GM23338 (cell line): ENCODE measurements around the gene COL6A1. TPM values are rescaled to one million over a fixed set of nuclear protein-coding genes. Genes with fewer than 3 reads are reported as not detected.

Experiments
- ATAC-seq: fragments of 200-7000 bp; cut with Tn5 transposase; 3 replicates; pipeline ENCODE4 v1.9.1; 2020
- DNase-seq: peaks from one replicate; pipeline ENCODE4 v3.0.0-alpha.2; 2015; ENCODE audit warnings: low spot score
- H2AFZ ChIP-seq: fragments of 200-600 bp; sonication (generic); 2 replicates; pipeline ENCODE4 v1.8.0; 2016; ENCODE audit warnings: antibody characterized with exemption, mild to moderate bottlenecking, moderate library complexity
- H3F3A ChIP-seq: fragments of 200-600 bp; sonication (generic); replicated peaks from 2 replicates; pipeline ENCODE4 v1.8.0; 2017; ENCODE audit warnings: antibody characterized with exemption, mixed run types, low read depth
- H3K27ac ChIP-seq: fragments of 200-600 bp; sonication (generic); 2 replicates; pipeline ENCODE4 v1.6.1; 2016; ENCODE audit warnings: low read depth
- H3K27me3 ChIP-seq: fragments of 200-600 bp; sonication (generic); 2 replicates; pipeline ENCODE4 v1.8.0; 2016; ENCODE audit warnings: mild to moderate bottlenecking, mixed run types, moderate library complexity; ENCODE audit not compliant: insufficient read depth
- H3K36me3 ChIP-seq: fragments of 200-600 bp; sonication (generic); 2 replicates; pipeline ENCODE4 v1.8.0; 2016; ENCODE audit warnings: mild to moderate bottlenecking; ENCODE audit not compliant: insufficient read depth
- H3K4me1 ChIP-seq: fragments of 200-600 bp; sonication (generic); 2 replicates; pipeline ENCODE4 v1.8.0; 2016; ENCODE audit warnings: mild to moderate bottlenecking, moderate library complexity; ENCODE audit not compliant: insufficient read depth
- H3K4me2 ChIP-seq: fragments of 200-600 bp; sonication (generic); 2 replicates; pipeline ENCODE4 v1.7.1; 2017; ENCODE audit warnings: mixed run types
- H3K4me3 ChIP-seq: fragments of 200-600 bp; sonication (generic); 2 replicates; pipeline ENCODE4 v1.6.1; 2016; ENCODE audit warnings: mixed run types
- H3K79me2 ChIP-seq: fragments of 200-600 bp; sonication (generic); replicated peaks from 2 replicates; pipeline ENCODE4 v1.8.0; 2017; ENCODE audit warnings: mild to moderate bottlenecking; ENCODE audit not compliant: insufficient read depth
- H3K9me2 ChIP-seq: fragments of 200-600 bp; sonication (generic); 2 replicates; pipeline ENCODE4 v1.8.0; 2017; ENCODE audit not compliant: insufficient read depth
- H4K20me1 ChIP-seq: fragments of 200-600 bp; sonication (generic); replicated peaks from 2 replicates; pipeline ENCODE4 v1.8.0; 2017; ENCODE audit warnings: mild to moderate bottlenecking; ENCODE audit not compliant: insufficient read depth
- H3K27ac Mint-ChIP-seq: 2 replicates; pipeline ENCODE4 v1.8.0; 2020; ENCODE audit warnings: inconsistent platforms, mild to moderate bottlenecking, moderate library complexity, mixed read lengths
- H3K27me3 Mint-ChIP-seq: 3 replicates; pipeline ENCODE4 v1.8.0; 2022; ENCODE audit warnings: low read depth, mild to moderate bottlenecking, moderate library complexity, mixed read lengths, inconsistent platforms; ENCODE audit not compliant: insufficient read depth, poor library complexity
- H3K36me3 Mint-ChIP-seq: 3 replicates; pipeline ENCODE4 v1.8.0; 2021; ENCODE audit warnings: low read depth, mild to moderate bottlenecking, inconsistent platforms, moderate library complexity, mixed read lengths
- H3K4me1 Mint-ChIP-seq: 3 replicates; pipeline ENCODE4 v1.8.0; 2020; ENCODE audit warnings: mild to moderate bottlenecking, inconsistent platforms, mixed read lengths
- H3K4me3 Mint-ChIP-seq: 3 replicates; pipeline ENCODE4 v1.8.0; 2021; ENCODE audit warnings: moderate library complexity, mild to moderate bottlenecking, inconsistent platforms, mixed read lengths
- H3K9me3 Mint-ChIP-seq: 3 replicates; pipeline ENCODE4 v1.8.0; 2020; ENCODE audit warnings: moderate library complexity, mild to moderate bottlenecking, inconsistent platforms, mixed read lengths
- CREB1 ChIP-seq: fragments of 250-450 bp; sonication (Bioruptor Pico); IDR thresholded peaks from 2 replicates; pipeline ENCODE4 v1.5.0; 2020; ENCODE audit warnings: low read depth, mild to moderate bottlenecking, moderate library complexity
- ETS1 ChIP-seq: IDR thresholded peaks from 2 replicates; pipeline ENCODE4 v1.6.1; 2016; ENCODE audit warnings: antibody characterized with exemption
- EZH2 ChIP-seq: fragments of 200-600 bp; sonication (generic); IDR thresholded peaks from one replicate; pipeline ENCODE4 v1.8.0; 2017; ENCODE audit warnings: antibody characterized with exemption, mild to moderate bottlenecking, low read depth; ENCODE audit not compliant: unreplicated experiment
- EZH2phosphoT487 ChIP-seq: fragments of 200-600 bp; sonication (generic); IDR thresholded peaks from one replicate; pipeline ENCODE4 v1.8.1; 2018; ENCODE audit warnings: antibody characterized with exemption; ENCODE audit not compliant: unreplicated experiment
- JUNB ChIP-seq: IDR thresholded peaks from one replicate; pipeline ENCODE4 v1.6.1; 2016; ENCODE audit warnings: antibody characterized with exemption; ENCODE audit not compliant: unreplicated experiment
- NANOG ChIP-seq: IDR thresholded peaks from 2 replicates; pipeline ENCODE4 v1.6.1; 2016; ENCODE audit warnings: antibody characterized with exemption, borderline replicate concordance
- POLR2AphosphoS5 ChIP-seq: IDR thresholded peaks from 2 replicates; pipeline ENCODE4 v1.6.1; 2016; ENCODE audit warnings: antibody characterized with exemption, low read depth
- REST ChIP-seq: IDR thresholded peaks from one replicate; pipeline ENCODE4 v1.6.1; 2018; ENCODE audit warnings: antibody characterized with exemption; ENCODE audit not compliant: unreplicated experiment
- STAT1 ChIP-seq: IDR thresholded peaks from one replicate; pipeline ENCODE4 v1.6.1; 2016; ENCODE audit warnings: antibody characterized with exemption; ENCODE audit not compliant: unreplicated experiment
- ZNF114 ChIP-seq: fragments of 250-450 bp; sonication (Bioruptor Pico); IDR thresholded peaks from 2 replicates; pipeline ENCODE4 v1.5.0; 2020; ENCODE audit warnings: mild to moderate bottlenecking, moderate library complexity
- ZNF331 ChIP-seq: fragments of 250-450 bp; sonication (Bioruptor Pico); IDR thresholded peaks from 2 replicates; pipeline ENCODE4 v1.5.0; 2020; ENCODE audit warnings: low read depth, mild to moderate bottlenecking, moderate library complexity
- polyA plus RNA-seq: library from polyadenylated mRNA; unstranded; fragments of >200 nt; fragmentation: Nextera tagmentation; extraction: Ambion mirVana; gene quantifications from 2 replicates; pipeline ENCODE4 v1.2.1, GENCODE V29; 2016
- total RNA-seq: library from RNA; depleted of rRNA; stranded (reverse); fragments of >200 nt; shearing (Covaris generic); gene quantifications from 2 replicates; pipeline ENCODE4 v1.2.3, GENCODE V29; 2014
- TF ChIP-seq, protein P1 (sequence below): fragments of 250-450 bp; sonication (Bioruptor Pico); IDR thresholded peaks from 2 replicates; pipeline ENCODE4 v1.5.0; 2020; ENCODE audit warnings: mild to moderate bottlenecking, moderate library complexity
- TF ChIP-seq, protein P2 (sequence below), 2 experiments: fragments of 200-600 bp in 1 of 2; sonication (generic) in 1 of 2; conservative IDR thresholded peaks; 2 replicates each; pipeline versions ENCODE4 v1.5.1 to v1.6.1; 2016 to 2017; ENCODE audit warnings: antibody characterized with exemption in 2 of 2, low read depth in 2 of 2, mild to moderate bottlenecking in 2 of 2, moderate library complexity in 1 of 2

Gene COL6A1
- total and polyA plus RNA-seq, 2 experiments from 2014 or later, result 76.0 to 180 TPM

GRCh38 chr21:45982092-45982757, 655 bp downstream of the COL6A1 start:
- Histone ChIP-seq H3K27me3 (peaks cover 13% of the 10 kb centered on the region; the same call in 1 of the 2 replicates), H3F3A (peaks cover 25% of the 10 kb centered on the region), H3K27ac (no peak overlapping the region), H3K4me2 (peak overlapping the region; percentile 92), H3K4me1 (peaks cover 15% of the 10 kb centered on the region), H3K4me3 (peak overlapping the region; percentile 79), H3K9me2 (no peaks in the 10 kb centered on the region), H3K36me3 (peaks cover 3% of the 10 kb centered on the region; the same call in 1 of the 2 replicates), H2AFZ (no peak overlapping the region), H4K20me1 (peaks cover 6% of the 10 kb centered on the region; the same call in 1 of the 2 replicates), H3K79me2 (peaks cover 4% of the 10 kb centered on the region; the same call in 1 of the 2 replicates)
- no peak for TF ChIP-seq STAT1
- TF ChIP-seq EZH2, result no peak
- no peak for TF ChIP-seq EZH2phosphoT487
- TF ChIP-seq, protein P1, sequence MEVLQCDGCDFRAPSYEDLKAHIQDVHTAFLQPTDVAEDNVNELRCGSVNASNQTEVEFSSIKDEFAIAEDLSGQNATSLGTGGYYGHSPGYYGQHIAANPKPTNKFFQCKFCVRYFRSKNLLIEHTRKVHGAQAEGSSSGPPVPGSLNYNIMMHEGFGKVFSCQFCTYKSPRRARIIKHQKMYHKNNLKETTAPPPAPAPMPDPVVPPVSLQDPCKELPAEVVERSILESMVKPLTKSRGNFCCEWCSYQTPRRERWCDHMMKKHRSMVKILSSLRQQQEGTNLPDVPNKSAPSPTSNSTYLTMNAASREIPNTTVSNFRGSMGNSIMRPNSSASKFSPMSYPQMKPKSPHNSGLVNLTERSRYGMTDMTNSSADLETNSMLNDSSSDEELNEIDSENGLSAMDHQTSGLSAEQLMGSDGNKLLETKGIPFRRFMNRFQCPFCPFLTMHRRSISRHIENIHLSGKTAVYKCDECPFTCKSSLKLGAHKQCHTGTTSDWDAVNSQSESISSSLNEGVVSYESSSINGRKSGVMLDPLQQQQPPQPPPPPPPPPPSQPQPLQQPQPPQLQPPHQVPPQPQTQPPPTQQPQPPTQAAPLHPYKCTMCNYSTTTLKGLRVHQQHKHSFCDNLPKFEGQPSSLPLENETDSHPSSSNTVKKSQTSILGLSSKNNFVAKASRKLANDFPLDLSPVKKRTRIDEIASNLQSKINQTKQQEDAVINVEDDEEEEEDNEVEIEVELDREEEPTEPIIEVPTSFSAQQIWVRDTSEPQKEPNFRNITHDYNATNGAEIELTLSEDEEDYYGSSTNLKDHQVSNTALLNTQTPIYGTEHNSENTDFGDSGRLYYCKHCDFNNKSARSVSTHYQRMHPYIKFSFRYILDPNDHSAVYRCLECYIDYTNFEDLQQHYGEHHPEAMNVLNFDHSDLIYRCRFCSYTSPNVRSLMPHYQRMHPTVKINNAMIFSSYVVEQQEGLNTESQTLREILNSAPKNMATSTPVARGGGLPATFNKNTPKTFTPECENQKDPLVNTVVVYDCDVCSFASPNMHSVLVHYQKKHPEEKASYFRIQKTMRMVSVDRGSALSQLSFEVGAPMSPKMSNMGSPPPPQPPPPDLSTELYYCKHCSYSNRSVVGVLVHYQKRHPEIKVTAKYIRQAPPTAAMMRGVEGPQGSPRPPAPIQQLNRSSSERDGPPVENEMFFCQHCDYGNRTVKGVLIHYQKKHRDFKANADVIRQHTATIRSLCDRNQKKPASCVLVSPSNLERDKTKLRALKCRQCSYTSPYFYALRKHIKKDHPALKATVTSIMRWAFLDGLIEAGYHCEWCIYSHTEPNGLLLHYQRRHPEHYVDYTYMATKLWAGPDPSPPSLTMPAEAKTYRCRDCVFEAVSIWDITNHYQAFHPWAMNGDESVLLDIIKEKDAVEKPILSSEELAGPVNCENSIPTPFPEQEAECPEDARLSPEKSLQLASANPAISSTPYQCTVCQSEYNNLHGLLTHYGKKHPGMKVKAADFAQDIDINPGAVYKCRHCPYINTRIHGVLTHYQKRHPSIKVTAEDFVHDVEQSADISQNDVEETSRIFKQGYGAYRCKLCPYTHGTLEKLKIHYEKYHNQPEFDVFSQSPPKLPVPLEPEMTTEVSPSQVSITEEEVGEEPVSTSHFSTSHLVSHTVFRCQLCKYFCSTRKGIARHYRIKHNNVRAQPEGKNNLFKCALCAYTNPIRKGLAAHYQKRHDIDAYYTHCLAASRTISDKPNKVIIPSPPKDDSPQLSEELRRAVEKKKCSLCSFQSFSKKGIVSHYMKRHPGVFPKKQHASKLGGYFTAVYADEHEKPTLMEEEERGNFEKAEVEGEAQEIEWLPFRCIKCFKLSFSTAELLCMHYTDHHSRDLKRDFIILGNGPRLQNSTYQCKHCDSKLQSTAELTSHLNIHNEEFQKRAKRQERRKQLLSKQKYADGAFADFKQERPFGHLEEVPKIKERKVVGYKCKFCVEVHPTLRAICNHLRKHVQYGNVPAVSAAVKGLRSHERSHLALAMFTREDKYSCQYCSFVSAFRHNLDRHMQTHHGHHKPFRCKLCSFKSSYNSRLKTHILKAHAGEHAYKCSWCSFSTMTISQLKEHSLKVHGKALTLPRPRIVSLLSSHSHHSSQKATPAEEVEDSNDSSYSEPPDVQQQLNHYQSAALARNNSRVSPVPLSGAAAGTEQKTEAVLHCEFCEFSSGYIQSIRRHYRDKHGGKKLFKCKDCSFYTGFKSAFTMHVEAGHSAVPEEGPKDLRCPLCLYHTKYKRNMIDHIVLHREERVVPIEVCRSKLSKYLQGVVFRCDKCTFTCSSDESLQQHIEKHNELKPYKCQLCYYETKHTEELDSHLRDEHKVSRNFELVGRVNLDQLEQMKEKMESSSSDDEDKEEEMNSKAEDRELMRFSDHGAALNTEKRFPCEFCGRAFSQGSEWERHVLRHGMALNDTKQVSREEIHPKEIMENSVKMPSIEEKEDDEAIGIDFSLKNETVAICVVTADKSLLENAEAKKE, result no peak
- TF ChIP-seq REST, result no peak
- TF ChIP-seq CREB1 (CRISPR knock-in tag), result no peak
- TF ChIP-seq ETS1, result no peak
- TF ChIP-seq JUNB, result no peak
- no peak for TF ChIP-seq POLR2AphosphoS5
- TF ChIP-seq ZNF114, result no peak
- TF ChIP-seq NANOG, result no peak
- TF ChIP-seq, protein P2, sequence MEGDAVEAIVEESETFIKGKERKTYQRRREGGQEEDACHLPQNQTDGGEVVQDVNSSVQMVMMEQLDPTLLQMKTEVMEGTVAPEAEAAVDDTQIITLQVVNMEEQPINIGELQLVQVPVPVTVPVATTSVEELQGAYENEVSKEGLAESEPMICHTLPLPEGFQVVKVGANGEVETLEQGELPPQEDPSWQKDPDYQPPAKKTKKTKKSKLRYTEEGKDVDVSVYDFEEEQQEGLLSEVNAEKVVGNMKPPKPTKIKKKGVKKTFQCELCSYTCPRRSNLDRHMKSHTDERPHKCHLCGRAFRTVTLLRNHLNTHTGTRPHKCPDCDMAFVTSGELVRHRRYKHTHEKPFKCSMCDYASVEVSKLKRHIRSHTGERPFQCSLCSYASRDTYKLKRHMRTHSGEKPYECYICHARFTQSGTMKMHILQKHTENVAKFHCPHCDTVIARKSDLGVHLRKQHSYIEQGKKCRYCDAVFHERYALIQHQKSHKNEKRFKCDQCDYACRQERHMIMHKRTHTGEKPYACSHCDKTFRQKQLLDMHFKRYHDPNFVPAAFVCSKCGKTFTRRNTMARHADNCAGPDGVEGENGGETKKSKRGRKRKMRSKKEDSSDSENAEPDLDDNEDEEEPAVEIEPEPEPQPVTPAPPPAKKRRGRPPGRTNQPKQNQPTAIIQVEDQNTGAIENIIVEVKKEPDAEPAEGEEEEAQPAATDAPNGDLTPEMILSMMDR (conservative IDR thresholded peaks at IDR 0.05; ENCODE audit: low read depth in 2 of 2), result no peak
- TF ChIP-seq ZNF331, result no peak
- H3K9me3 Mint-ChIP-seq, result no peaks in the 10 kb centered on the region
- peaks cover 13% of the 10 kb centered on the region for H3K36me3 Mint-ChIP-seq
- peaks cover 9% of the 10 kb centered on the region for H3K4me1 Mint-ChIP-seq
- no peak overlapping the region for H3K27ac Mint-ChIP-seq
- H3K27me3 Mint-ChIP-seq, result peaks cover 7% of the 10 kb centered on the region
- ATAC-seq (peak; percentile 49), DNase-seq (no peak)
- H3K4me3 Mint-ChIP-seq, result peak overlapping the region; percentile 73
